Fibroblast of villous mesenchyme (primary cell): ENCODE results near the gene CNTN4. TPM values are rescaled to one million over a fixed set of nuclear protein-coding genes. Genes with fewer than 3 reads are reported as not detected.

Experiments used
- DNase-seq: peaks from one replicate; pipeline ENCODE4 v3.0.0-alpha.2; 2010; ENCODE audit warnings: low read depth
- H3K4me3 ChIP-seq: 2 replicates; pipeline ENCODE4 v1.5.1; 2011; ENCODE audit warnings: low read depth, mild to moderate bottlenecking, low read length
- CTCF ChIP-seq: IDR thresholded peaks from 2 replicates; pipeline ENCODE4 v1.5.1; 2012; ENCODE audit warnings: low read depth, mild to moderate bottlenecking, low read length; ENCODE audit not compliant: insufficient read depth
- total RNA-seq: library from RNA; depleted of rRNA; stranded (reverse); fragments of >200 nt; gene quantifications from 2 replicates; pipeline ENCODE4 v1.2.3, GENCODE V29; 2012

Gene CNTN4
- total RNA-seq, 1 donor = 6.9 TPM

- TF ChIP-seq CTCF = no peak
- DNase-seq = no peak
- no peak overlapping the region for H3K4me3 ChIP-seq
These were observed 983.7 kb downstream of the CNTN4 start for GRCh38 chr3:3082234-3082924.

GRCh38 chr3:3084890-3085289, 986.2 kb downstream of the CNTN4 start:
- TF ChIP-seq CTCF = no peak
- H3K4me3 ChIP-seq = no peak overlapping the region
- no peak for DNase-seq

GRCh38 chr3:3085782-3086181, 987.1 kb downstream of the CNTN4 start:
- TF ChIP-seq CTCF = no peak
- H3K4me3 ChIP-seq = no peak overlapping the region
- DNase-seq = no peak

GRCh38 chr3:3086239-3086638, 987.6 kb downstream of the CNTN4 start:
- no peak for DNase-seq
- no peak overlapping the region for H3K4me3 ChIP-seq
- no peak for TF ChIP-seq CTCF

- no peak for TF ChIP-seq CTCF
- no peak overlapping the region for H3K4me3 ChIP-seq
- no peak for DNase-seq
These were observed 988.6 kb downstream of the CNTN4 start for GRCh38 chr3:3087279-3087678.

- no peak for DNase-seq
- no peak overlapping the region for H3K4me3 ChIP-seq
- no peak for TF ChIP-seq CTCF
These were observed 989.2 kb downstream of the CNTN4 start for GRCh38 chr3:3087716-3088465.
